Loucy (cell line): ENCODE data around the gene ADARB1.

ENCODE experiments used
- CTCF ChIP-seq: fragments of 200-600 bp; sonication (generic); conservative IDR thresholded peaks from 2 replicates; pipeline ENCODE4 v1.5.1; 2014; ENCODE audit warnings: mild to moderate bottlenecking, antibody characterized with exemption, low read length
- EZH2phosphoT487 ChIP-seq: fragments of 200-600 bp; IDR thresholded peaks from 2 replicates; pipeline ENCODE4 v1.6.1; 2018; ENCODE audit warnings: antibody characterized with exemption, mild to moderate bottlenecking, moderate library complexity, borderline replicate concordance

DNA sequence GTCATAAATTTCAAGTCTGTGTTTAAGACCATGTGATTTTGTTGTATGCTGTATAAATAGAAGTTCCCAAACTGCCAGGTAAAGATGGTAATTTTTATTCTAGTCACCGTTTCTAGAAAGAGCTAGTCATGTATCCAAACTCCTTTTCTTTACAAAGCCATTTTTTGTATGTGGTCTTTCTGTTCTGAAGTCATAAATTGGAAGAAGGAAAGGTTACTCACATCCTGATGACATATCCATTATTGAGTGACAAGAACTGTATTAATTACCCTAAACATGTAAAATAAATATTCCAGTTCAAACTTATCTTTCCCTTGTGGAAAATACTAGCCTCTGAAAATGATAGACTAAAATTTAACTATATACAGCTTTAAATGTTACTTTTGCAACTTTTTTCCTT, 108.6 kb downstream of the ADARB1 start:
- TF ChIP-seq CTCF = no peak
- no peak for TF ChIP-seq EZH2phosphoT487
